Astrocyte of the hippocampus (primary cell): ENCODE measurements around the gene TXNDC8.
"Not testable (repeated sequence)": the region's sequence is repeated elsewhere in the genome, so short reads cannot be mapped to it uniquely, and the experiment has no call there.

Source experiments
- DNase-seq: peaks from one replicate; pipeline ENCODE4 v3.0.0; 2011; ENCODE audit warnings: low read depth, low spot score

Gene TXNDC8

DNA sequence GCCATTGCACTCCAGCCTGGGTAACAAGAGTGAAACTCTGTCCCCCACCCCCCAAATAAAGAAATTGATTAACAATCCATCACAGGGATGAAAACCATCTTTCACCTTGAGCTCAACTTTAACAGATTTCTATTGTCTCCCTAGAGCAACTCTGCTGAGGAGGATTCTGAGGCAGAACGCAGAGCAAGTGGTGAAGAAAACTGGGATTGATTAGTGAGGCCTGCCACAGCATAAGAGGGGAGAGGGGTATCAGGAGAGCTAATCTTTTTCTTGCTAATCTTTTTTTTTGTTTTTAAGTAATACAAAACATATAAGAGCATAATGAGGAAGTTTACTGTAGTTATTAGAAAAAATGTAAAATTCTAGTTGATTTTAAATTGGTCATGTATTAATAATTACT, 8.9 kb downstream of the TXNDC8 start:
- DNase-seq: no peak

DNA sequence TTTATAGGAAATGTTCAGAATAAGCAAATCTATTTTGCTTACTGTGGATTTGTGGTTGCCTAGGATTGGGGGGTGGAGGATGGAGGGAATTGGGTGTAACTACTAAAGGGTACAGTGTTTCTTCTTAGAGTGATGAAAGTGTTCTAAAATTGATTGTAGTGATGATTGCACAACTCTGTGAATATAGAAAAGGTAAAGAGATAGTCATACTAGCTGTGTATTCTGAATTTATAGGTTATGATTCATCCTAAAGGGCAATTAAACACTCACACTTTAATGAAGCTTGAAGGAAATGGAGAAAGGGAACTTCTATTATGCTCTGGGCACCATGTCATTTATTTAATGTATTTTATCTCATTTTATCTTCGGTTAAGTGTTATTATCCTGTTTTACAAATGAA, 9.9 kb downstream of the TXNDC8 start:
- no peak for DNase-seq

DNA sequence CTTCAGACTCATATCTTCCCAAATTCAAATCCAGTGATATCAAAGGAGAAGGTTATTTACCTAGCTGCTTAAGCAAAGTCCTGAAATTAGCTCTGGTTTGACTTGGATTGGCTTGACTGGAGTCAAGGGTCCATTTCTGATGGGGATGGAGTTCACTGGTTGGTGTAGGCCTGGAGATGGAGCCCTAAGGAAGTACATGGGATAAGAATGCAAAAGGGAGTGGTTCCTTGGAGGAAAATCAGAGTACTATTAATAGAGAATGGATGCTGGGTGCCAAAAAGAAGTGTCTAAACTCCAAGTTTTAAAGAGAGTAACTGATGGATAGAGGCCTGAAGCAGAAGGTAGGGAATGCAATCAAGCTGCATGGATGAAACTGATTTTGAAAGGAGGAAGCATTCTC, 13.8 kb downstream of the TXNDC8 start:
- no peak for DNase-seq

DNA sequence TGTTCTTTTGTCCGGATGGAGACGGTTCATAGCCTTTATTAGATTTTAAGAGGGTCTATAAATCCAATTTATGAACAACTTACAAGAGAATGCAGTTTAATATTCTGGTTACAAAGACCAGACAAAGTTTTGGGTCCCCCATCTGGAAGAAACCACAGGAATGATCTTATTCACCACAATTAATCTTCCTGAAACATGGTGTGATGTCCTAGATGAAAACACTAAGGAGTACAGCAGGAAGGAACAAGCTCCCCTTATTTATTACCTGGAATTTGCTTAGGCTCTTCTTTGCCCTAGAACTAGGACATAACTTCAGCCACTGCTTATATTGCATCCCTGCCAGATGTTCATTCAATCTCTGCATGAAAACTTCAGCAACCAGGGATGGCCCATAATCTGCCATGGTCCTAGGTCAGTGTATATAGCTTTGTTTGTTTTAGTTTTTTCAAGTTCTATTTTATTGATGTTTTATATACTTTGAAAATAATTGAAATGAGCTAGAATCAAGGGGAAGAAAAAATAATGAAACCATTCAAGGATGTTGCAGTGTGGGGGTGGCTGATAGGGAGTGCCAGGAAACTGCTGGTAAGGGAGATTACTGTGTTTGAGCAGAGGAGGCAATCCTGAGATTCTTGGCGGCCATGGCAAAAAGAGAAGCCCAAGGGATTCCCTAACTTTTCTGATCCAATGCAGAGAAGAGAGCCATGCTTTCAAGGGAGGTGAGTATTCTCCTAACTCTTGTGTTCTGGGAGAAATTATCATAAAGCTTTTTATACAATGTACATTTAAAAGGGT, 16.8 kb downstream of the TXNDC8 start:
- DNase-seq: peak; percentile 8

DNA sequence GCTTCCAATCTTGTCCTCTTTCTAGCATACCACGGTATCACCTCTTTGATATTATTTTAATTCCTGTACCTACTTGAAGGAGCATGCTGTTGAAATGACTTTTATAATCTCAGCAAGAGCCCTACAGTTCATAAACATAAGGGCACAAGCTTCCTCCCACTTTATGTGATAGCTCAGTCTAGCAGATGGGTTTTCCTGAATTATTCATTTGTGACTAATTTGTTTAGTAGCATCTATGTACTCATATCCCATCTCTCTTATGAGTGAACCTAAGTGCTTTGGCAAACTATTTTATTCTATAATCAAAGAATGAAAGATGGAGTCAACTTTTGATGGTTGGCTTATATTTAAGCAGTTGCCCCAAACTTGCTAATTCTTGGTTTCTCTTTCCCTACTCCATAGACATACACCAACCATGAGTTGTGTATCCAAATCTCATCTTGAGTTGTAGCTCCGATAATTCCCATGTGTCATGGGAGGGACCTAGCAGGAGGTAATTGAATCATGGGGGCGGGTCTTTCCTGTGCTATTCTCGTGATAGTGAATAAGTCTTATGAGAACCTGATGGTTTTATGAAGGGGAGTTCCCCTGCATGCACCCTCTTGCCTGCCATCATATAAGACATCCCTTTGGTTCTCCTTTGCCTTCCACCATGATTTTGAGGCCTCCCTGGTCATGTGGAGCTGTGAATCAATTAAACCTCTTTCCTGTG, 17.7 kb downstream of the TXNDC8 start:
- DNase-seq: no peak

DNA sequence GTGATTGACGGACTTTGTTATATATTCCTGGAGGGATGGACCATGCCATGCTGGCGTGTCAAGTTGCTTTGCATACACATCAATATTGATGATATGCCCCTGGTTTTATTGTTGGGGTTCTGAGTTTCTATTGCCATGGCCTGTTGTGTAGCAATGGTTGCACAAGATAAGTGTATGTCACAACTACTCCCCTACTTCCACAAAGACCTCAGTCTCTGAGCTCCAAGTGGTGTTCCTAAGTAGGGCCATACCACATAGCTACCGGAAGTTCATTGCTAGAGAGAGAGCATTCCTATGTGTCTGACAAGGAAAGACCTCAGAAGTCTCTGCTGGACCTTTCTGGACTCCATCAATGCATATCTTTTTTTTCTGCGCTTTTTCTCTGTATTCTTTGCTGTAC, 19.8 kb downstream of the TXNDC8 start:
- no peak for DNase-seq

DNA sequence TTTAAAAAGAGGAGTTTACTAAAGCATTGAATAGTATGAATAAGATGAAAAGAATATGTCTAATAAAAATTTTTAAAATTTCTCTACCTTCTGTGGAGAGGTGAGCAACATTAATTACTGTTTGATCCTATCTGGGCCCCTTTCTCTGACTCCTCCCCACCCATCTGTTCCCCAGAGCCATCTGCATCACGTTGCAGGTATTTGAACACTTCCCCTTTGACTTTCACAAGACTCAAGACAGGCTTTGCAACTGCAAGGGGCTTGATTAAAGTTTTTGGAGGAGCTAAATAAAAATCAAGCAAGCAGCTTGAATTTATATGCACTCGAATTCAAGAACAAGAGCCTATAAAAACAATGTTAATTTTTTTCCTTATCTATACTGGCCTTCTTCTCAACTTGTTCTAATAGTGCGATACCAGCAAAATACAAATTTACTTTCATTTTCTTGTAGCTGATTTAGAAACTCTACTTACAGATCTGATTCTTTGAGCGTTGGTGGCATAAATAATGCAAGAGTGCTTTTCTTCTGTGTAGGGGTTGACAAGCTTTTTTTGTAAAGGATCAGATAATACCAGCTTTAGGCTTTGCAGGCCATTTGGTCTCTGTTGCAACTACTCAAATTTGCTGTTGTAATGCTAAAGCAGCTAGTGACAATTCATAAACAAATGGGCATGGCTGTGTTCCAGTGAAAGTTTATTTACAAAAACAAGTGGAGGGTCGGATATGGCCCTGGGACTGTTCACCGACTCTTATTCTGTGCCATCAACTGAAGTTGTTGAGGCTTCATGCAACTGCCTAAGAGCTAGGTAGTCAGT, 21.2 kb downstream of the TXNDC8 start:
- no peak for DNase-seq

DNA sequence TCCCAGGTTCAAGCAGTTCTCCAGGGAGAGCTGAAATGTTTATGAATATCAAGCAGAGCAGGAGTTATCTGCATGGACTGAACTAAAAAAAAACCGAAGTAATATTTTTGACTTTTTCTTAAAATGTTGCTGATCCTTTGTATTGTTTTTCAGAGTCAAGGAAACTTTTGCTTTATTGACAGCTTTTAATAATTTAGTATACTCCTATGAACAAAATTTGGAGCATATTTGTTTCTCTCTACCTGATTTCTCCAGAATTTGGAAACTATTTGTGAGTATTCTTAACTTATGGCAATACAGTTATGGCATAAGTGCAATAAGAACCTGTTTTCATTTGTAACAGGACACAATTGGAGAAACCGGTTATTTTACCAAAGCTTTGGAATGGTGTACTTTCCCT, 25.7 kb downstream of the TXNDC8 start:
- DNase-seq: not testable (repeated sequence)

DNA sequence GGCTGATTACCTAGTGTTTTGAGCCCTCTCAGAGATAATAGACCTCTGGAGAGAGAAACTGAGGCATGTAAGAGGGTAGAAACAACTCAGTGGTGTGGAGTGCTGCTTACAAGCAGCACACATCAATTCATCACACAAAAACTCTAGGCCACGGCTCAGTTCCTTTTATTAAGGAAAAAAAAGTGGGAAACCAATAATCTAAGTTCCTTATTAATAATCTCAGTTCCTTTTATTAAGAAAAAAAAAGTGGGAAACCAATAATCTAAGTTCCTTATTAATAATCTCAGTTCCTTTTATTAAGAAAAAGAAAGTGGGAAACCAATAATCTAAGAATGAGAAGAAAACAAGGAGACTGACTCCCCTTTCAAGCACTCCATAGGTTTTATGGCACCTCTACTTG, 28.0 kb downstream of the TXNDC8 start:
- no peak for DNase-seq

DNA sequence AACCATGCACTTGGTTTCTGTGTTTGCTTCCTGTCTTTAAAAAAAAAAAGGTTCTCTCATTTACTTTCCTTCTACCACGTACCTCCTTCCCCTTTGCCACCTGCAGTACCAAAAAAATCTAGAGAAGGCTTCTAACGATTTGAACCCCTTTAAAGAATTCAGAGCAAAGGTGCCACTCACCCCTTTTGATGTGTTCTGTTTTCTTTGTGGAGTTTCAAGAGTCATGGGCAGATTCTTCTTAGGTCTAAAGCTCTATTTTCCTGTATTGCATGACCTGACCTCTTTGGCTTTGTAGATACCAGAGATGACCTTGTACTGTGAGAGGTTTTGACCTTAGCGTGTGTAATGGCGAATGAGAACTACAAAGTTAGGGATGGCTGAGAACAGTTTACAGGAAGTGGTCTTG, 29.0 kb downstream of the TXNDC8 start:
- DNase-seq: no peak

DNA sequence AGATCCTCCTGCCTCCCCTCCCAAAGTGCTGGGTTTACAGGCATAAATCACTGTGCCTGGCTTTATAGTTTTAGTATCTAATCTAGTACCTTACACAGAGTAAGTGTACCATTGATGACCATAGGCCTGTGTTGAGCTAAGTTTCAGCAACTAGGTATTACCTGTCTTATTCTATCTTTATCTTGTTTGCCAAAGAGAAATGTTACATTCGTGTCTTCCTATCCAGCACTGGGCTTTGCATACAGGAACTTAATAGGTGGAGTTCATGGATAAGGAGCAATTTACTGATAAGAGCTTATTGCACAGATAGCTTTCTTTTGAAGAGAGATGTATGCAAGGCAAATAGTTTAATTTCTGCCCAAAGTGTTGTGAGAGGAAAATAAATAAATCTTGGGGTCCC, 30.5 kb downstream of the TXNDC8 start:
- DNase-seq: no peak

DNA sequence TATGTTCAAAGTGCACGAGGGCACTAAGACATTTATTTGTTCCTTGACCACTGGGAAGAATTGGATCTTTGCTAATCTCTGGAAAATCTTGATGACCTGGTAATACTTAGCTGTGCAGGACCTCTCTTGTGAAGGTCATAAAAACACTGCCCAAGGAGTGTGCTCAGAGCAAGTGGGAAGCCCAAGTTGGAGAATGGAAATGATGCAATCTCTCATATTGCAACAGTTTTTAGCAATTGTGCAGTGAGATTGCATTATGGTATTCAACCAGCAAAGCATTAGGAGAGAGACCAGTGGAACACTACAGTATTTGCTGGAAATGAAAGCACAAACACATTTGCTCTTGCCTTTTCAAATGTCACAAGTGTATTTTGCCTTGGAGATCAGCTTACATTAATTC, 34.5 kb downstream of the TXNDC8 start:
- no peak for DNase-seq

DNA sequence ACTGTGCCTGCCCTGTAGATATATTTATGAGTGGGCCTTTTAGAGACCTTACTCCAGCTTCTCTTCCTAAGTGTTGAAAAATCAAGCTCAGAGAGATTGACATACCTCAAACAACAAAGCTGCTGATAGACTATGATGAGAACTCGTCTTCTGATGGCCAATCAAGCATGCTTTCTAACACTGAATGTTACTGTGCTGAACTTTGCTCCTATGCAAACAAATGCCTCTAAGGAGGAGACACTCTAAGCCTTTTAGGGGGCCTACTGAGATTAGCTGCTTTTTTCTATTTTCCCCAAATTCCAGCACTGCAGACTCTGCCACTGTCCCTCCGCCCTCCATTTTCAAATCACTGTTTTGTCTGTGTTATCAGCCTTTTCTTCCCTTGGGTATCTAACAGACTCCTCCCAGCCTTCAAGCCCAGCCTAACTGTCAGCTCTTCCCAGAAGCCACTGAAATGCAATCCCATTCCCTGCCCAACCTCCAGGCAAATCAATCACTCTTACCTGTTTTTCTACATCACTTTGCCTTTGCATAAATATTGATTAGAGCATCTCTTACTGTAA, 39.5 kb downstream of the TXNDC8 start:
- DNase-seq: no peak

DNA sequence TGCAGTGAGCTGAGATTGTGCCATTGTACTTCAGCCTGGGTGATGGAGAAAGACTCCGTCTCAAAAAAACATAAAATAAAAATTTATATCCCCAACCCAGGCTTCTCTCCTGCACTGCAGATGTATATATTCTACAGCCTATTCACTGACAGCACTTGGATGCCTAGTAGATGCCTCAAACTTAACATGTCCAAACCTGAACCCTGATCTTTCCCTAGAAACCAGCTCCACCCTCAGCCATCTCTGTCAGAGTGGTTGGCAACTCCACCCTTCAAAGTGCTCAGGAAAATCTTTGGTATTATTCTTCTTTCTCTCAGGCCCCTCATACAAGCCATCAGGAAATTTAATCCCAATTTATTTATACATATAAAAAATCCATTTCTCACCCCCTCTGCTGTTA, 44.4 kb downstream of the TXNDC8 start:
- DNase-seq: no peak

DNA sequence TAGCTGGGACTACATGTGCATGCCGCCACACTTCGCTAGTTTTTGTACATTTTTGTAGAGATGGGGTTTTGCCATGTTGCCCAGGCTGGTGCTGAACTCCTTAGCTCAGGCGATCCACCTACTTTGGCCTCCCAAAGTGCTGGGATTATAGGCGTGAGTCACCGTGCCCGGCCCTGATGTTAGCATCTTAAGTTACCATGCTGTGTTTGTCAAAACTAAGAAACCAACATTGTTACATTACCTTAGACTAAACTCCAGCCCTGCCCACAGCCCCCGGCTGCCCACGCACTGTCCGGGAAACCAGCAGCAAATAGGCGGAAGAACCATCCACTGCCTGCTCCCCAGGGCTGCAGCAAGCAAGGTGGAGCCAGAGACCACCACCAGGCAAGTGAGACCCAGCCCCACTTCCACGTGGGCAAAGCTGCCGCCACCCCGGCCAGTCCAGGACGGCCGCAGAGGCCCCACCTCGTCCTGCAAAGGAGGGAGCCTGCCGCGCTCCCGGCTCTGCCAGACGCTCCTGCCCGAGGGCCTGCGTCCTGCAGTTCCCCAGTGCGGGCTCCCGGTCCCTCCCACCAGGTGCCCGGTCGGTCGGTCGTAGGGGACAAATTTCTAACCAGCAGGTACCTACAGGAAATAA, 45.6 kb downstream of the TXNDC8 start:
- no peak for DNase-seq

DNA sequence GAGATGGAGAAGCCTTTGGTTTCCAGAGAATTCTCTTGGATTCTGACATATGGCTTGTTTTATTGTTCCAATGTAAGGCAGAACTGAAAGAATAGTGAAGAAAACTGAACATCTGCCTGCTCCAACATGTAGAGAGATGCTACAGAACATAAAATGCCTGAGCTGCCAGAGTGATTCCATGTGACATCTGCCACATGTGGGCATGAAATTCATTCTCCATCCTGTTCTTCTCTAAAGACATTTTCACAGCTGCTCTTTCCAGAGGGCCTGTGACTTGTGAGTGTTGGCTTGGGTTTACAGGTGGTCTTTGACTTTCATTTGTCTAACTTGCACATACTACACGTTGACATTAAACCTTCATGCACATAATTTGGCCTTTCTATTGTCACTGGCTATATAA, 47.7 kb downstream of the TXNDC8 start:
- DNase-seq: no peak

DNA sequence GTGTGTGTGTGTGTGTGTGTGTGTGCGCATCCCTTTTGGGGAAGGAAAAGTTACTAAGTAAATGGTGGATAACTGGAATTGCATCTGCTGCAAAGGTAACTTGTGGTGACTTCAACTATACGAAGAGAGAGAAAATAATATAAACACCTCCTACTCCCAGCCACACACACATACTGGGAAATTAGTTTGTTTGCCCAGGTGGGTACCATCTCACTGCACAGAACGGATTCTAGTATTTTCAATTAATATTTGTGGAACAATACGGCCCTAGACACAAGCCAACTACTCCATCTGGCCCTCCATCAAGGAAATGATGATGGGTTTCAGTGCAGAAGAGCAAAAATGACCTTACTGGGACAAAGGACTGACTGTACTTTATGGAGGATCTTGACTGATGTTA, 49.2 kb downstream of the TXNDC8 start:
- no peak for DNase-seq

DNA sequence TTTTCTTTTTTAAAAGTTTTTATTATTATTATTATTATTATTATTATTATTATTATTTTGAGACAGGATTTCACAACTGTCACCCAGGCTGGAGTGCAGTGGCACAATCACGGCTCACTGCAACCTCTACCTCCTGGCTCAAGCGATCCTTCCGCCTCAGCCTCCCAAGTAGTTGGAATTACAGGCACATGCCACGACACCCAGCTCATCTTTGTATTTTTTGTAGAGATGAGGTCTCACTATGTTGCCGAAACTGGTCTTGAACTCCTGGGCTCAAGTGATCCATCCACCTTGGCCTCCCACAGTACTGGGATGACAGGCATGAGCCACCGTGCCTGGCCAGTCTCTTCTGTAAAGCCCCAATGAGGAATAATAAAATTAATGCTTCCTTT, 50.4 kb downstream of the TXNDC8 start:
- DNase-seq: no peak

DNA sequence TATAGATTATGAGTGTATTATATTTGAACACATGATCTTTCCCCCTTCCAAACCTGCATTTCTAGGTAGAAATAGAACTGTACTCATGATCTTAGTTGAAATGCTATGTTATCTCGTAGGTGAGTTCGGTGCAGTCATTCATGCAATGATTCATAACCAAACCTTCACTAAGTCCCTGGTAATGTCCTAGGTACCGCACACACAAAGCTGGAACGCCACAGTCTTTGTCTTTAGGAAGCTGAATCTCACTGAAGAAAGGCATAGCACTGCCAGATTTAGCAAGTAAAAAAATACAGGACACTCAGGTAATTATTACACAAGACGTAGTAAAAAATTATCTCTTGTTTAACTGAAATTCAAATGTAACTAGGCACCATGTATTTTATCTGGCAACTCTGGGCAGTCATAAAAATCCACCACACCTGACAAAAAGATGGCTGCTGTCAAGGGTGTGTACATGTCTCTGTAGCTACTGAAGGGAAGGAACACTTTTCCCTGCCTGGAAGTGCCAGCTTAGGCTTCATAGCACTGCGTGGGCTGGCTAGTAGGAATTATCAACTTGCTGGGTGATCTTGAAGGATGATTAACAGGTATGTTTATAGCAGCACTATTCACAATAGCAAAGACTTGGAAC, 53.3 kb downstream of the TXNDC8 start:
- no peak for DNase-seq

DNA sequence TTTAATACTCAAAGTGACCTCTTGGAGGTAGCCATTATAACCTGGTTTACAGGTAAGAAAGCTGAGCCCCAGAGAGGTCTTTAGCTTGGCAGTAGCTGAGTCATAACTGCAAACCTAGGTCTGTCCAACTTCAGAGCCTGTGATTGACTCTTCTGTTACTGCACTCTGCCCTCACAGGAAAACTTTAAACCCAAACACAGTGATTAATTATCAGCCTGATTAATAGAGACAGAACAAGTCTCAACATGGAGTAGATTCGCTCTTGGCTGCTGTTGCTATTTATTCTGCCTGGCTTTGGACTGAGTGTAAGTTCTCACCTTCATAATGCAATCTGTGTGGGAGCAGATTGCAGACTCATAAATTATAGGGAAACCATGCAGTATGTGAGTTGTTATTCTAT, 53.9 kb downstream of the TXNDC8 start:
- DNase-seq: no peak

DNA sequence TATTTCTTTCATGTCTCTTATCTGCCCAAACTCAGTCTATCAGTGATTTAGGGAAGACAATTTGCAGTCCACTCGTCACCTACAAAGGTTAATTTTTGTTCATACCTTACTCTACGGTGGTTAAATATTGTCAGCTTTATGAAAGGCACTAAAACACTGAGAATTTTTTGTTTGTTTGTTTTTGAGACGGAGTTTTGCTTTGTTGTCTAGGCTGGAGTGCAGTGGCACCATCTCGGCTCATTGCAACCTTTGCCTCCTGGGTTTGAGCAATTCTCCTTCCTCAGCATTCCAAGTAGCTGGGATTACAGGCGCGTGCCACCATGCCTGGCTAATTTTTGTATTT, 55.0 kb downstream of the TXNDC8 start:
- no peak for DNase-seq
